Rectal smooth muscle tissue (tissue), 1 donor: Measurements from ENCODE around the gene QSER1.
"Not testable (repeated sequence)": the region's sequence is repeated elsewhere in the genome, so short reads cannot be mapped to it uniquely, and the experiment has no call there.

Source experiments
- H3K27ac ChIP-seq: one replicate; pipeline ENCODE4 v1.7.0; 2013; ENCODE audit warnings: low read depth, low read length, inconsistent platforms
- H3K27me3 ChIP-seq: one replicate; pipeline ENCODE4 v1.7.0; 2013; ENCODE audit warnings: low read length; ENCODE audit not compliant: control insufficient read depth, insufficient read depth
- H3K36me3 ChIP-seq: one replicate; pipeline ENCODE4 v1.7.0; 2013; ENCODE audit warnings: low read length; ENCODE audit not compliant: control insufficient read depth, insufficient read depth
- H3K4me1 ChIP-seq: one replicate; pipeline ENCODE4 v1.7.0; 2013; ENCODE audit warnings: low read length; ENCODE audit not compliant: control insufficient read depth, insufficient read depth
- H3K4me3 ChIP-seq: one replicate; pipeline ENCODE4 v1.7.0; 2013; ENCODE audit warnings: low read length
- H3K9ac ChIP-seq: one replicate; pipeline ENCODE4 v1.7.0; 2013; ENCODE audit warnings: low read length

The QSER1 gene

GRCh38 chr11:32916994-32917393 is 24.4 kb downstream of the QSER1 start:
- H3K4me1 ChIP-seq, result no peaks in the 10 kb centered on the region
- H3K9ac ChIP-seq, result no peak overlapping the region
- H3K27me3 ChIP-seq, result no peaks in the 10 kb centered on the region
- H3K36me3 ChIP-seq, result no peaks in the 10 kb centered on the region
- no peak overlapping the region for H3K4me3 ChIP-seq
- no peak overlapping the region for H3K27ac ChIP-seq

- H3K27ac ChIP-seq, result no peak overlapping the region
- no peaks in the 10 kb centered on the region for H3K4me1 ChIP-seq
- no peaks in the 10 kb centered on the region for H3K27me3 ChIP-seq
- H3K36me3 ChIP-seq, result no peaks in the 10 kb centered on the region
- no peak overlapping the region for H3K9ac ChIP-seq
- no peak overlapping the region for H3K4me3 ChIP-seq
Measured at GRCh38 chr11:32918427-32918826, 25.8 kb downstream of the QSER1 start.

- Histone ChIP-seq H3K27ac (no peak overlapping the region), H3K4me3 (no peak overlapping the region), H3K9ac (no peak overlapping the region), H3K27me3 (no peaks in the 10 kb centered on the region), H3K4me1 (no peaks in the 10 kb centered on the region), H3K36me3 (no peaks in the 10 kb centered on the region)
Measured at GRCh38 chr11:32919338-32919737, 26.7 kb downstream of the QSER1 start.

- Histone ChIP-seq H3K9ac (no peak overlapping the region), H3K4me3 (no peak overlapping the region), H3K27me3 (no peaks in the 10 kb centered on the region), H3K4me1 (no peaks in the 10 kb centered on the region), H3K27ac (no peak overlapping the region), H3K36me3 (no peaks in the 10 kb centered on the region)
Measured at GRCh38 chr11:32920570-32920969, 28.0 kb downstream of the QSER1 start.

GRCh38 chr11:32921204-32921603 is 28.6 kb downstream of the QSER1 start:
- no peaks in the 10 kb centered on the region for H3K27me3 ChIP-seq
- no peak overlapping the region for H3K9ac ChIP-seq
- H3K27ac ChIP-seq, result no peak overlapping the region
- no peak overlapping the region for H3K4me3 ChIP-seq
- H3K36me3 ChIP-seq, result no peaks in the 10 kb centered on the region
- H3K4me1 ChIP-seq, result no peaks in the 10 kb centered on the region

GRCh38 chr11:32931606-32932005 is 39.0 kb downstream of the QSER1 start:
- no peaks in the 10 kb centered on the region for H3K27me3 ChIP-seq
- no peak overlapping the region for H3K9ac ChIP-seq
- H3K4me3 ChIP-seq, result no peak overlapping the region
- H3K27ac ChIP-seq, result no peak overlapping the region
- peaks cover 17% of the 10 kb centered on the region for H3K36me3 ChIP-seq
- no peaks in the 10 kb centered on the region for H3K4me1 ChIP-seq

GRCh38 chr11:32932196-32932595 is 39.6 kb downstream of the QSER1 start:
- Histone ChIP-seq H3K9ac (no peak overlapping the region), H3K27me3 (no peaks in the 10 kb centered on the region), H3K36me3 (peaks cover 17% of the 10 kb centered on the region), H3K27ac (no peak overlapping the region), H3K4me1 (no peaks in the 10 kb centered on the region), H3K4me3 (no peak overlapping the region)

- no peak overlapping the region for H3K27ac ChIP-seq
- H3K36me3 ChIP-seq, result peaks cover 17% of the 10 kb centered on the region
- H3K27me3 ChIP-seq, result no peaks in the 10 kb centered on the region
- no peak overlapping the region for H3K9ac ChIP-seq
- no peak overlapping the region for H3K4me3 ChIP-seq
- no peaks in the 10 kb centered on the region for H3K4me1 ChIP-seq
Measured at GRCh38 chr11:32935462-32936029, 42.9 kb downstream of the QSER1 start.

GRCh38 chr11:32936178-32936577 is 43.6 kb downstream of the QSER1 start:
- H3K27me3 ChIP-seq, H3K27ac ChIP-seq, H3K4me3 ChIP-seq, H3K9ac ChIP-seq, H3K4me1 ChIP-seq: not testable (repeated sequence)
- H3K36me3 ChIP-seq, result peaks cover 17% of the 10 kb centered on the region

- H3K27ac ChIP-seq, H3K27me3 ChIP-seq, H3K4me3 ChIP-seq, H3K9ac ChIP-seq, H3K4me1 ChIP-seq, H3K36me3 ChIP-seq: not testable (repeated sequence)
Measured at GRCh38 chr11:32937283-32937682, 44.7 kb downstream of the QSER1 start.

GRCh38 chr11:32939046-32939445 is 46.4 kb downstream of the QSER1 start:
- no peaks in the 10 kb centered on the region for H3K27me3 ChIP-seq
- H3K27ac ChIP-seq, result no peak overlapping the region
- H3K36me3 ChIP-seq, result no peaks in the 10 kb centered on the region
- H3K4me3 ChIP-seq, result no peak overlapping the region
- H3K4me1 ChIP-seq, result no peaks in the 10 kb centered on the region
- H3K9ac ChIP-seq, result no peak overlapping the region

- no peaks in the 10 kb centered on the region for H3K4me1 ChIP-seq
- no peaks in the 10 kb centered on the region for H3K27me3 ChIP-seq
- no peak overlapping the region for H3K27ac ChIP-seq
- H3K9ac ChIP-seq, result no peak overlapping the region
- H3K4me3 ChIP-seq, result no peak overlapping the region
- H3K36me3 ChIP-seq, result no peaks in the 10 kb centered on the region
Measured at GRCh38 chr11:32939866-32940265, 47.3 kb downstream of the QSER1 start.

GRCh38 chr11:32940865-32941264 is 48.3 kb downstream of the QSER1 start:
- Histone ChIP-seq H3K9ac (no peak overlapping the region), H3K4me1 (no peaks in the 10 kb centered on the region), H3K4me3 (no peak overlapping the region), H3K36me3 (no peaks in the 10 kb centered on the region), H3K27ac (no peak overlapping the region), H3K27me3 (no peaks in the 10 kb centered on the region)
